ENCODE results near the gene RIMBP2.

Gene RIMBP2

GRCh38 chr12:130504110-130504839 lies 211.8 kb downstream of the RIMBP2 start:
- H3K4me1 ChIP-seq (ENCODE audit: control insufficient read depth, insufficient read depth, low read length, poor library complexity, severe bottlenecking) = no peaks in the 10 kb centered on the region
- WGBS, 2 experiments (ENCODE audit: insufficient coverage in 2 of 2) = 79 to 82% methylated on average over 11 to 14 of the region's 18 CpGs
- H3K4me3 ChIP-seq (ENCODE audit: extremely low read depth, insufficient read depth, low read length, poor library complexity, severe bottlenecking) = no peak overlapping the region
- H3K36me3 ChIP-seq (ENCODE audit: control insufficient read depth, insufficient read depth, low read length) = no peaks in the 10 kb centered on the region
- H3K9me3 ChIP-seq (ENCODE audit: control insufficient read depth, low read length) = no peaks in the 10 kb centered on the region
- H3K27ac ChIP-seq (ENCODE audit: low read depth, low read length, severe bottlenecking) = no peak overlapping the region

- Histone ChIP-seq H3K27ac (ENCODE audit: low read depth, low read length, severe bottlenecking) (no peak overlapping the region), H3K9me3 (ENCODE audit: control insufficient read depth, low read length) (no peaks in the 10 kb centered on the region), H3K36me3 (ENCODE audit: control insufficient read depth, insufficient read depth, low read length) (no peaks in the 10 kb centered on the region), H3K4me3 (ENCODE audit: extremely low read depth, insufficient read depth, low read length, poor library complexity, severe bottlenecking) (no peak overlapping the region), H3K4me1 (ENCODE audit: control insufficient read depth, insufficient read depth, low read length, poor library complexity, severe bottlenecking) (no peaks in the 10 kb centered on the region)
- WGBS, 2 experiments (ENCODE audit: insufficient coverage in 2 of 2) = 85 to 98% methylated on average over 6 to 8 of the region's 8 CpGs
Measured at GRCh38 chr12:130501821-130502220, 214.3 kb downstream of the RIMBP2 start.

- H3K27ac ChIP-seq (ENCODE audit: low read depth, low read length, severe bottlenecking) = no peak overlapping the region
- no peaks in the 10 kb centered on the region for H3K9me3 ChIP-seq (ENCODE audit: control insufficient read depth, low read length)
- no peaks in the 10 kb centered on the region for H3K4me1 ChIP-seq (ENCODE audit: control insufficient read depth, insufficient read depth, low read length, poor library complexity, severe bottlenecking)
- no peaks in the 10 kb centered on the region for H3K36me3 ChIP-seq (ENCODE audit: control insufficient read depth, insufficient read depth, low read length)
- WGBS, 2 experiments (ENCODE audit: insufficient coverage in 2 of 2) = 84 to 86% methylated on average over 15 to 16 of the region's 16 CpGs
- H3K4me3 ChIP-seq (ENCODE audit: extremely low read depth, insufficient read depth, low read length, poor library complexity, severe bottlenecking) = no peak overlapping the region
Measured at GRCh38 chr12:130500835-130501330, 215.2 kb downstream of the RIMBP2 start.

- WGBS, 2 experiments (ENCODE audit: insufficient coverage in 2 of 2) = 69 to 74% methylated on average over 3 to 4 of the region's 4 CpGs
- Histone ChIP-seq H3K9me3 (ENCODE audit: control insufficient read depth, low read length) (no peaks in the 10 kb centered on the region), H3K4me1 (ENCODE audit: control insufficient read depth, insufficient read depth, low read length, poor library complexity, severe bottlenecking) (no peaks in the 10 kb centered on the region), H3K27ac (ENCODE audit: low read depth, low read length, severe bottlenecking) (no peak overlapping the region), H3K36me3 (ENCODE audit: control insufficient read depth, insufficient read depth, low read length) (no peaks in the 10 kb centered on the region), H3K4me3 (ENCODE audit: extremely low read depth, insufficient read depth, low read length, poor library complexity, severe bottlenecking) (no peak overlapping the region)
Measured at GRCh38 chr12:130499474-130499873, 216.6 kb downstream of the RIMBP2 start.

GRCh38 chr12:130498589-130499385 lies 217.3 kb downstream of the RIMBP2 start:
- H3K9me3 ChIP-seq (ENCODE audit: control insufficient read depth, low read length) = no peaks in the 10 kb centered on the region

GRCh38 chr12:130497991-130498390 lies 218.1 kb downstream of the RIMBP2 start:
- Histone ChIP-seq H3K27ac (ENCODE audit: low read depth, low read length, severe bottlenecking) (no peak overlapping the region), H3K4me3 (ENCODE audit: extremely low read depth, insufficient read depth, low read length, poor library complexity, severe bottlenecking) (no peak overlapping the region), H3K36me3 (ENCODE audit: control insufficient read depth, insufficient read depth, low read length) (no peaks in the 10 kb centered on the region), H3K9me3 (ENCODE audit: control insufficient read depth, low read length) (no peaks in the 10 kb centered on the region), H3K4me1 (ENCODE audit: control insufficient read depth, insufficient read depth, low read length, poor library complexity, severe bottlenecking) (no peaks in the 10 kb centered on the region)
- WGBS, 2 experiments (ENCODE audit: insufficient coverage in 2 of 2) = 72 to 84% methylated on average over 7 to 8 of the region's 10 CpGs

More at GRCh38 chr12:130498589-130499385, 217.3 kb downstream of the RIMBP2 start:
- no peak overlapping the region for H3K4me3 ChIP-seq (ENCODE audit: extremely low read depth, insufficient read depth, low read length, poor library complexity, severe bottlenecking)
- WGBS, 2 experiments (ENCODE audit: insufficient coverage in 2 of 2) = 90 to 92% methylated on average over 5 of the region's 7 CpGs
- no peaks in the 10 kb centered on the region for H3K4me1 ChIP-seq (ENCODE audit: control insufficient read depth, insufficient read depth, low read length, poor library complexity, severe bottlenecking)
- H3K36me3 ChIP-seq (ENCODE audit: control insufficient read depth, insufficient read depth, low read length) = no peaks in the 10 kb centered on the region
- H3K27ac ChIP-seq (ENCODE audit: low read depth, low read length, severe bottlenecking) = no peak overlapping the region

- 88 to 94% methylated on average over 9 to 11 of the region's 12 CpGs for WGBS, 2 experiments (ENCODE audit: insufficient coverage in 2 of 2)
- Histone ChIP-seq H3K36me3 (ENCODE audit: control insufficient read depth, insufficient read depth, low read length) (no peaks in the 10 kb centered on the region), H3K9me3 (ENCODE audit: control insufficient read depth, low read length) (no peaks in the 10 kb centered on the region), H3K4me1 (ENCODE audit: control insufficient read depth, insufficient read depth, low read length, poor library complexity, severe bottlenecking) (no peaks in the 10 kb centered on the region), H3K4me3 (ENCODE audit: extremely low read depth, insufficient read depth, low read length, poor library complexity, severe bottlenecking) (no peak overlapping the region), H3K27ac (ENCODE audit: low read depth, low read length, severe bottlenecking) (no peak overlapping the region)
Measured at GRCh38 chr12:130497321-130497720, 218.8 kb downstream of the RIMBP2 start.

GRCh38 chr12:130496516-130497120 lies 219.5 kb downstream of the RIMBP2 start:
- 83 to 89% methylated on average over 12 to 14 of the region's 14 CpGs for WGBS, 2 experiments (ENCODE audit: insufficient coverage in 2 of 2)
- H3K4me1 ChIP-seq (ENCODE audit: control insufficient read depth, insufficient read depth, low read length, poor library complexity, severe bottlenecking) = no peaks in the 10 kb centered on the region
- H3K4me3 ChIP-seq (ENCODE audit: extremely low read depth, insufficient read depth, low read length, poor library complexity, severe bottlenecking) = no peak overlapping the region
- H3K9me3 ChIP-seq (ENCODE audit: control insufficient read depth, low read length) = no peaks in the 10 kb centered on the region
- H3K36me3 ChIP-seq (ENCODE audit: control insufficient read depth, insufficient read depth, low read length) = no peaks in the 10 kb centered on the region
- no peak overlapping the region for H3K27ac ChIP-seq (ENCODE audit: low read depth, low read length, severe bottlenecking)

- Histone ChIP-seq H3K9me3 (ENCODE audit: control insufficient read depth, low read length) (no peaks in the 10 kb centered on the region), H3K27ac (ENCODE audit: low read depth, low read length, severe bottlenecking) (no peak overlapping the region), H3K36me3 (ENCODE audit: control insufficient read depth, insufficient read depth, low read length) (no peaks in the 10 kb centered on the region), H3K4me1 (ENCODE audit: control insufficient read depth, insufficient read depth, low read length, poor library complexity, severe bottlenecking) (no peaks in the 10 kb centered on the region), H3K4me3 (ENCODE audit: extremely low read depth, insufficient read depth, low read length, poor library complexity, severe bottlenecking) (no peak overlapping the region)
- WGBS, 2 experiments (ENCODE audit: insufficient coverage in 2 of 2) = 90 to 91% methylated on average over 7 to 8 of the region's 8 CpGs
Measured at GRCh38 chr12:130495156-130495555, 220.9 kb downstream of the RIMBP2 start.

GRCh38 chr12:130494736-130495135 lies 221.4 kb downstream of the RIMBP2 start:
- H3K4me1 ChIP-seq (ENCODE audit: control insufficient read depth, insufficient read depth, low read length, poor library complexity, severe bottlenecking) = no peaks in the 10 kb centered on the region
- no peak overlapping the region for H3K4me3 ChIP-seq (ENCODE audit: extremely low read depth, insufficient read depth, low read length, poor library complexity, severe bottlenecking)
- H3K36me3 ChIP-seq (ENCODE audit: control insufficient read depth, insufficient read depth, low read length) = no peaks in the 10 kb centered on the region
- H3K9me3 ChIP-seq (ENCODE audit: control insufficient read depth, low read length) = no peaks in the 10 kb centered on the region
- H3K27ac ChIP-seq (ENCODE audit: low read depth, low read length, severe bottlenecking) = no peak overlapping the region
- 95 to 100% methylated on average over 8 of the region's 8 CpGs for WGBS, 2 experiments (ENCODE audit: insufficient coverage in 2 of 2)
